Hematopoietic multipotent progenitor cell treated with erythropoietin and hydrocortisone succinate and interleukin-3 and kit ligand, for 17 days (in vitro differentiated cells): Measurements from ENCODE around the gene ABCC4.

Experiments
- DNase-seq: peaks from one replicate; pipeline ENCODE4 v3.0.0-alpha.2; 2015; ENCODE audit warnings: low spot score

Gene ABCC4

DNA sequence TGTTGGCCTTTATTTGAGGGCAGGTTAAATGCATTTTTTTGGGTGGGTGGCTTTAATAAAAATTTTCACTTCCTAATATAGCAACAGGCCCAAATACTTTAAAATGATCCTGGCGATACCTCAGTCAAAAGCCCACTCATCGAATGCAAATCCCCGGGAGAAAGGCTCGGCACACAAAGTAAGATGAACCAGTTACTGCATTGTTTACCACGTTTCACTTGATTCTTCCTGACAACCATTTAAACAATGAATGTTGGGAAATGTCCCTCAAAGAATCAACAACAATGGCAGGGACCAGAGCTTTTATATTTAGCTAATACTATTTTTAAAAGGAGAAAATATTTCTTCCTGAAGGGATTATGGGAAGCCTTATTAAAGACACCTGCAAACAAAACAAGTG lies 187.7 kb downstream of the ABCC4 start:
- DNase-seq, result no peak

GRCh38 chr13:95112883-95113282 lies 188.4 kb downstream of the ABCC4 start:
- no peak for DNase-seq

GRCh38 chr13:95111608-95112007 lies 189.6 kb downstream of the ABCC4 start:
- no peak for DNase-seq

DNA sequence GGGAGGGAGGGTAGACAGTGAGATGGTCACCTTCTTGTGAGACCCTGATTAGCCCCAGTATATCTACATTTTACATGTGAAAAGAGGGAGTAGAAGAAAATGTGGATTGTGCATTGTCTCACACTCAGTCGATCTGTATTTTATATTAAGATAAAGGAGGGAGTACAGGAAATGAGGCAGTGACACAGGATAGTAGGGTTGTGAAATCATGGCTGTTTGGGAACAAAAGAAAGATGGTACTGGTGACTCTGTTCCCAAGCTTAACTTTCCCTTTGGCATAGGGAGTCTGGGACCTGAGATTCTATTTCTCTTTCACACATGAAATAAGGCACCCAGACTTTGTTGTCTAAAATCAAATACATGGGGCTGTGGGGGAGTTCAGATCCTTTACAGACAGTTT lies 194.7 kb downstream of the ABCC4 start:
- no peak for DNase-seq

- no peak for DNase-seq
Observed at GRCh38 chr13:95100525-95101433, 200.5 kb downstream of the ABCC4 start.

- no peak for DNase-seq
Observed at GRCh38 chr13:95099541-95099940, 201.7 kb downstream of the ABCC4 start.

DNA sequence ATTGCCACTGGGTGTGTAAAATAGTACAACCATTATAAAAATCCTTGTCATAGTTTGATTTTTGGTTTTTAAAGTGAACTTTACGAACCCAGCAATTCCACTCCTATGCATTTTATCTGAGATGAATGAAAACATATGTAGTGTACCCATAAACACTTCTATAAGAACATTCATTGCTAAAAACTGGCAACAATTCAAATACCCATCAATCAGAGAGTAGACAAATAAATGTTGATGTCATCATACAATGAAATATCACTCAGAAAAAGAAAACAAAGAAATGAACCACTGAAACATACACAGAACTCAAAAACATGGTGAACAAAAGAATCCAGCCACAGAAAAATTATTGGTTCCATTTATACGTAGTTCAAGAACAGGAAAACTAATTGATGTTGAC lies 202.3 kb downstream of the ABCC4 start:
- no peak for DNase-seq

- DNase-seq, result no peak
Observed at GRCh38 chr13:95091755-95092154, 209.5 kb downstream of the ABCC4 start.

DNA sequence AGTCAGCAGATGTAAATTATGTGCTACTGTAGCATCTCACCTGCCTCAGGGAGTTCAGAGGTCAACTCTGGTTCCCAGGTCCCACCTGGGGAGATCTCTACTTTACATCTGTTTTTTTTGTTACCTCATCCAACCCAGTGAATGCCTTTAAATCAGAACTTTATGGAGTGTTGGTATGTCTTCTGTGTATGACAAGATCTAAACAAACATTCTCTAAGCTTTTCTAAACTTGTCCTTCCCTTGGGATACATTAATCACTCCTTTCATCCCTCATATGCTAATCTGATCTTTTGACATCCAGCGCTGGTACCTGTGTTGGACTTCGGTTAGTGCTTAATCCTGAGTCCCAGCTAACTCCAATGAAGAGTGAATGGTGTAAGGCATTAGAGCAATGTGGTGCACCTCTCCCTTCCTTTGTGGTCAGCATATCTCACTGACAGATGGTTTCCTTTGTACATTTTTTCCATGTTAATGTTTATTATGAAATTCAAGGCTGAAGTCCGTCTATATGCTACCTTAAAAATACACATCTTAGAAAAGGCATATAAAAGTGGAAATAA lies 213.4 kb downstream of the ABCC4 start:
- DNase-seq, result no peak

DNA sequence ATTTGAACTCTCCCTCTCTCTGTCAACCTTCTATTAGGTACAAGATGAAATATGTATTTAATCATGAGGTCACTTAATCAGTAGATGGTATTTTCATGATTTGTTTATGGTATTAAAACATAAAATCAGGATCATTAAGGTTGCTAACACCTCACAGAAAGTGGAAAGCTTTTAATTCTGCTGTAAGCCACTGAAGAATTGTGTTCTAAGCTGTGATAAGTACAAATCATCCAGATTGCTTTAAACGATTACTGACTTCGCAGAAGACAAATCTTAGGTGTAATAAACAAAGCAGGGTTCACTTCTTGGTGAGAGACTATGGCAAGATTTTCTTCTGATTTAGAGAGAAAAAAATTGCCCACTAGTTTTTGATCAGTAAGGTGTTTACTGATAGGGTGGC lies 214.5 kb downstream of the ABCC4 start:
- no peak for DNase-seq

DNA sequence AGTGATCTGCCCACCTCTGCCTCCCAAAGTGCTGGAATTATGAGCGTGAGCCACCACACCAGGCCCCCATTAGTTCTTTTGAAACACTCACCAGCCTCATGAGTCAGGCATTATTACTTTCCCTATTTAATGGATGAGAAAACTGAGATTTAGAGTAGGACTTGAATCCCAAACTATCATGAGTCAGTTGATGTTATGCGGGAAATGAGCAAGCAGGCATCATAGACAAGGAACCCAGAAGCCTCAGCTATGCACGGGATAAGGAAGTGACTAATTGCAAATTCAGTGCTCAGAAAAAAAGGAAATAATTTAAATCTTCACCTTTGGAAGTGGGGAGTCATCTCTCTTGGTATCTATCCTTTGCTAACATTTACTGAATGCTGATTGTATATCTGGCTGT lies 217.5 kb downstream of the ABCC4 start:
- DNase-seq, result no peak

DNA sequence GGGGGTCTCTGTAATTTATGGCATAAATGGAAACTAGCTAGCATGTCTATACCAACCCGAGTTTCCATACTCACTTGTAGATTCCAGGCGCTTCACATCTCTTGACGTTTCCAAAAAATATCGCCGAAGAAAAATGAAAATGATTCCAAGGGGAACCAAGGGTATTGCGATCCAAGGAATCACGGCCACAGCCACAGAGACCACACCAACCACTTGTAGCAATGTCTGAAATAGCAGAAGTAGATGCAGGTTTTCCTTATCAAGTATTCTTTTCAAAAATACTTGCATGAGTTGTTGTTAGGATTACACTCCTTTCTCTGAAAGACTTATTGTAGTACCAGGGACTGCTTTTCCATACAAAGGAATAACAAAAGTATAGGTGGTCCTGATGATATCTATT lies 218.2 kb downstream of the ABCC4 start:
- DNase-seq, result no peak

GRCh38 chr13:95075506-95075905 lies 225.7 kb downstream of the ABCC4 start:
- no peak for DNase-seq

- DNase-seq, result no peak
Observed at GRCh38 chr13:95074820-95075219, 226.4 kb downstream of the ABCC4 start.

- DNase-seq, result no peak
Observed at GRCh38 chr13:95073747-95074311, 227.4 kb downstream of the ABCC4 start.

DNA sequence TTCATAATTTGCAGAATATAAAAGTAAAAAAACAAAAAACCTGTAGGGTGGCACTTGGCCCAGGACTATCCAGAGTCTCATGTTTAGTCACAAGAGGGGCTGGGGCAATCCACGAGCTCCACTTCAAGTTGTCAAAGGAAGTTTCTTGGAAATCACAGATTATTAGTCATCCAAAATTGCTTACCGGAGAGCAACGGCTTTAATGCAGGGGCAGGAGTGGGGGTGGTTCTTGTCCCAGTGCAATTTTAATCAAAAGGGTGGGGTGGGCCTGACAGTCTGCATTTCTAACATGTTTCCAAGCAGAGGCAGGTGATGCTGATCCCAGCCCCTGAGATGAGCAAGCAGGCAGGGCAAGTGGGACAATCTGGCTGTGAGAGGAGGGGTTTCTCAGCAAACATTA lies 233.9 kb downstream of the ABCC4 start:
- no peak for DNase-seq

- no peak for DNase-seq
Observed at GRCh38 chr13:95060014-95060519, 241.2 kb downstream of the ABCC4 start.

- no peak for DNase-seq
Observed at GRCh38 chr13:95059306-95059705, 241.9 kb downstream of the ABCC4 start.

DNA sequence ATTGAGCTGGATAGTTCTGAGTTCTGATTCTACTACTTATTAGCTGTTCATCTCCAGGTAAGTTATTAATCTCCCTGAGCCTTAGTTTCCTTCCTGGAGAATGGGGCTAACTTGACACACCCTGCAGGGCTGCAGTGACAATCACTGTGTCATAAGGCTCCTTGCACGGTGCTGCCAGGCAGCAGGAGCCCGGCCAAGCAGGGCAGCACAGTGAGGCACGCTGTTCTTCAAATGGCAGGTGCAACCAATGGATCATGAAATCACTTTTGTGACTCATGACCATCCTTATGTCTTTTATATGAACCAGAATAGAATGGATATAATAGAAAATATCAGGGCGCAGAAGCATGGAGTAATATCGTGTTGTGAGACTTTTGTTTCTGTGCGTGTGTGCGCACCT lies 242.6 kb downstream of the ABCC4 start:
- no peak for DNase-seq

- no peak for DNase-seq
Observed at GRCh38 chr13:95056266-95056665, 245.0 kb downstream of the ABCC4 start.

GRCh38 chr13:95050800-95051615 lies 250.2 kb downstream of the ABCC4 start:
- DNase-seq, result no peak

- DNase-seq, result no peak
Observed at GRCh38 chr13:95049772-95050171, 251.5 kb downstream of the ABCC4 start.
